IMR-90 (cell line): ENCODE measurements around the gene TXNDC9. TPM values are rescaled to one million over a fixed set of nuclear protein-coding genes. Genes with fewer than 3 reads are reported as not detected.

Source experiments
- ATAC-seq: fragments of 200-7000 bp; cut with Tn5 transposase; 2 replicates; pipeline ENCODE4 v1.9.1; 2020; ENCODE audit warnings: low read depth, mild to moderate bottlenecking, moderate library complexity
- BruUV-seq: library from RNA; stranded (reverse); fragments of 400-500 nt; replicated peaks from 2 replicates; lab custom pipeline; 2021; lab: Mats Ljungman, UMichigan
- CTCF ChIA-PET: fragments of 300-600 bp; formaldehyde crosslinking; extraction: SDS; loops from one replicate; lab custom pipeline; 2021; ENCODE audit warnings: antibody characterized with exemption; lab: Yijun Ruan, JAX
- POLR2A ChIA-PET: fragments of 300-600 bp; sonication (Branson Sonifier 250); formaldehyde crosslinking; loops from one replicate; lab custom pipeline; 2022; ENCODE audit warnings: antibody characterized with exemption; ENCODE audit not compliant: unreplicated experiment; lab: Charles Lee
- DNase-seq: peaks from one replicate; pipeline ENCODE4 v3.0.0; 2013
- H2AFZ ChIP-seq: replicated peaks from 2 replicates; pipeline ENCODE3; 2013; ENCODE audit warnings: low read length, mild to moderate bottlenecking; ENCODE audit not compliant: poor library complexity
- H2AK5ac ChIP-seq: 2 replicates; pipeline ENCODE4 v1.6.1; 2013; ENCODE audit warnings: low read depth, low read length, inconsistent platforms
- H2AK9ac ChIP-seq: replicated peaks from 2 replicates; pipeline ENCODE3; 2013; ENCODE audit warnings: mild to moderate bottlenecking, low read depth, low read length, moderate library complexity; ENCODE audit not compliant: poor library complexity
- H2BK120ac ChIP-seq: 2 replicates; pipeline ENCODE4 v1.6.1; 2013; ENCODE audit warnings: low read depth, low read length, inconsistent platforms
- H2BK15ac ChIP-seq: 3 replicates; pipeline ENCODE4 v1.6.1; 2013; ENCODE audit warnings: low read depth, low read length, inconsistent platforms
- H2BK20ac ChIP-seq: 2 replicates; pipeline ENCODE4 v1.6.1; 2013; ENCODE audit warnings: low read depth, mild to moderate bottlenecking, inconsistent platforms, low read length, moderate library complexity
- H2BK5ac ChIP-seq: 2 replicates; pipeline ENCODE4 v1.6.1; 2013; ENCODE audit warnings: mild to moderate bottlenecking, low read depth, low read length, inconsistent platforms; ENCODE audit not compliant: poor library complexity, severe bottlenecking
- H3K14ac ChIP-seq: replicated peaks from 2 replicates; pipeline ENCODE4 v1.6.1; 2013; ENCODE audit warnings: low read depth, low read length, inconsistent platforms
- H3K18ac ChIP-seq: 2 replicates; pipeline ENCODE4 v1.6.1; 2013; ENCODE audit warnings: low read depth, low read length, control low read depth
- H3K23ac ChIP-seq: 2 replicates; pipeline ENCODE4 v1.6.1; 2013; ENCODE audit warnings: low read depth, low read length, inconsistent platforms
- H3K27ac ChIP-seq: 2 replicates; pipeline ENCODE4 v1.5.1; 2013; ENCODE audit warnings: mild to moderate bottlenecking, control low read depth, low read length; ENCODE audit not compliant: insufficient read depth
- H3K27me3 ChIP-seq: 2 replicates; pipeline ENCODE4 v1.6.1; 2013; ENCODE audit warnings: low read length; ENCODE audit not compliant: control insufficient read depth, insufficient read depth
- H3K36me3 ChIP-seq: 2 replicates; pipeline ENCODE4 v1.6.1; 2013; ENCODE audit warnings: low read length, mixed read lengths; ENCODE audit not compliant: control insufficient read depth, insufficient read depth
- H3K4ac ChIP-seq: 2 replicates; pipeline ENCODE4 v1.6.1; 2013; ENCODE audit warnings: low read depth, low read length, inconsistent platforms
- H3K4me1 ChIP-seq: 2 replicates; pipeline ENCODE4 v1.6.1; 2013; ENCODE audit warnings: low read length, mixed read lengths; ENCODE audit not compliant: control insufficient read depth, insufficient read depth
- H3K4me2 ChIP-seq: 2 replicates; pipeline ENCODE4 v1.6.1; 2013; ENCODE audit warnings: low read depth, mild to moderate bottlenecking, control low read depth, low read length, moderate library complexity
- H3K4me3 ChIP-seq: 2 replicates; pipeline ENCODE4 v1.5.1; 2013; ENCODE audit warnings: low read depth, mild to moderate bottlenecking, control low read depth, low read length, moderate library complexity; ENCODE audit not compliant: insufficient read depth
- H3K56ac ChIP-seq: 2 replicates; pipeline ENCODE4 v1.6.1; 2013; ENCODE audit warnings: low read length, inconsistent platforms; ENCODE audit not compliant: insufficient read depth; ENCODE audit errors: extremely low read depth
- H3K79me1 ChIP-seq, 2 experiments: 2 replicates each; pipeline ENCODE4 v1.6.1; 2013; ENCODE audit warnings: low read length in 2 of 2, inconsistent platforms in 1 of 2, low read depth in 1 of 2
- H3K9ac ChIP-seq: 2 replicates; pipeline ENCODE4 v1.6.1; 2013; ENCODE audit warnings: low read depth, low read length, control low read depth
- H3K9me1 ChIP-seq: 2 replicates; pipeline ENCODE4 v1.6.1; 2013; ENCODE audit warnings: low read length, inconsistent platforms; ENCODE audit not compliant: insufficient read depth
- H3K9me3 ChIP-seq: 2 replicates; pipeline ENCODE4 v1.6.1; 2013; ENCODE audit warnings: low read length; ENCODE audit not compliant: control insufficient read depth, insufficient read depth
- H4K20me1 ChIP-seq: 2 replicates; pipeline ENCODE4 v1.6.1; 2013; ENCODE audit warnings: low read length, inconsistent platforms; ENCODE audit not compliant: insufficient read depth
- H4K5ac ChIP-seq: 2 replicates; pipeline ENCODE4 v1.6.1; 2013; ENCODE audit warnings: mild to moderate bottlenecking, low read depth, low read length, control low read depth
- H4K8ac ChIP-seq, 2 experiments: 2 replicates each; pipeline ENCODE4 v1.6.1; 2013; ENCODE audit warnings: low read depth in 2 of 2, low read length in 2 of 2, control low read depth in 1 of 2, inconsistent platforms in 1 of 2
- H4K91ac ChIP-seq: 2 replicates; pipeline ENCODE4 v1.6.1; 2013; ENCODE audit warnings: low read depth, low read length, inconsistent platforms; ENCODE audit not compliant: insufficient read depth
- NFE2L2 ChIP-seq: fragments of 150-350 bp; IDR thresholded peaks from 2 replicates; pipeline ENCODE4 v1.6.1; 2016; ENCODE audit warnings: low read depth, mild to moderate bottlenecking, low read length
- RAD21 ChIP-seq: IDR thresholded peaks from 2 replicates; pipeline ENCODE4 v1.6.1; 2012; ENCODE audit warnings: low read length, improper control_type of control experiment
- WGBS, 2 experiments: methylation state at CpG; one replicate each; pipeline versions ENCODE4 v1.1.5 to v1.1.7; 2013; ENCODE audit warnings: missing lambda C conversion rate in 2 of 2; ENCODE audit not compliant: insufficient read length in 1 of 2; ENCODE audit errors: extremely low coverage in 2 of 2; 5-methylcytosine and 5-hydroxymethylcytosine counted together
- dilution Hi-C: fragments of 300-500 bp; cut with HindIII; formaldehyde crosslinking; loops from one replicate; pipeline ENCODE4 v1.14.3; 2018; ENCODE audit warnings: low sequenced_read_pairs; ENCODE audit not compliant: unreplicated experiment
- in situ Hi-C: fragments of 300-500 bp; cut with MboI; formaldehyde crosslinking; loops from 3 replicates; pipeline ENCODE4 v1.14.3; 2019; ENCODE audit warnings: low sequenced_read_pairs, inconsistent platforms, mixed read lengths
- intact Hi-C: fragments of 100-400 bp; cut with micrococcal nuclease; formaldehyde crosslinking; loops from 2 replicates; pipeline ENCODE4 v1.10.0; 2022
- polyA plus RNA-seq, 3 experiments: library from polyadenylated mRNA; depleted of rRNA; stranded (reverse); fragments of >200 nt; gene quantifications; 2 replicates each; pipeline ENCODE4 v1.2.3, GENCODE V29; 2012; ENCODE audit warnings: low replicate concordance in 1 of 3
- total RNA-seq: library from RNA; depleted of rRNA; stranded (reverse); fragments of >200 nt; gene quantifications from 2 replicates; pipeline ENCODE4 v1.2.3, GENCODE V29; 2012
- TF ChIP-seq, protein P1 (sequence below): conservative IDR thresholded peaks from 2 replicates; pipeline ENCODE4 v1.5.1; 2012; ENCODE audit warnings: mild to moderate bottlenecking, low read depth, low read length, improper control_type of control experiment

Gene TXNDC9
- total and polyA plus RNA-seq, 2 of the 4 experiments (the other 2 are of a cell fraction) = 33.9 to 55.4 TPM

DNA sequence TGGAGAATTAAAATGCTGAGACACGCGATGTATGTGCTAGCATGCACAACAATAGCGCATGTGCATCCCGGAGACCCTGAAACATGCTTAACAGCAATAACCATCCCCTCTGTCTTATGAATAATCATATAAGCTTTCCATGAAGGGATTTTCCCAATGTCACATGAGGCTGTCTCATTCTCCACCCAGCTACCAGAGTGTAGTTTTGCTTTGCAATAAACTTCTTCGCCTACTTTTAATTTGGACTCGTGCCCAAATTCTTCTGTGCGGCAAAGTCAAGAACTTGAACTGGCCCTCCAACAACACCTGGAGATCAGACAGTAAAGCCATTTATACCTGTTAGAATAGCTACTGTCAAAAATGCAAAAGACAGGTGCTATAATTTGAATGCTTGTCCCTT is 50.6 kb downstream of the TXNDC9 start:
- no peak overlapping the region for H2AK5ac ChIP-seq
- H2BK5ac ChIP-seq = no peak overlapping the region
- no peak overlapping the region for H3K56ac ChIP-seq
- no peak overlapping the region for H2BK15ac ChIP-seq
- no CpG with 5 or more reads among the region's 7 CpGs for WGBS, 2 experiments
- no peak overlapping the region for H2AK9ac ChIP-seq
- DNase-seq (no peak), ATAC-seq (no peak)
- no peaks in the 10 kb centered on the region for H3K9me3 ChIP-seq
- dilution Hi-C loops (no loop called here), intact Hi-C loops (no loop called here), in situ Hi-C loops (no loop called here)
- H4K8ac ChIP-seq = no peak overlapping the region
- no peak overlapping the region for H2BK20ac ChIP-seq
- H3K4me1 ChIP-seq = no peaks in the 10 kb centered on the region
- 0 out of 2 replicates have a peak, but pooled peaks cover 2% of the 10 kb centered on the region for H3K36me3 ChIP-seq
- H3K27me3 ChIP-seq = no peaks in the 10 kb centered on the region
- no peak overlapping the region for H4K91ac ChIP-seq
- no peak for TF ChIP-seq RAD21
- no peak for TF ChIP-seq NFE2L2
- TF ChIP-seq, protein P1, sequence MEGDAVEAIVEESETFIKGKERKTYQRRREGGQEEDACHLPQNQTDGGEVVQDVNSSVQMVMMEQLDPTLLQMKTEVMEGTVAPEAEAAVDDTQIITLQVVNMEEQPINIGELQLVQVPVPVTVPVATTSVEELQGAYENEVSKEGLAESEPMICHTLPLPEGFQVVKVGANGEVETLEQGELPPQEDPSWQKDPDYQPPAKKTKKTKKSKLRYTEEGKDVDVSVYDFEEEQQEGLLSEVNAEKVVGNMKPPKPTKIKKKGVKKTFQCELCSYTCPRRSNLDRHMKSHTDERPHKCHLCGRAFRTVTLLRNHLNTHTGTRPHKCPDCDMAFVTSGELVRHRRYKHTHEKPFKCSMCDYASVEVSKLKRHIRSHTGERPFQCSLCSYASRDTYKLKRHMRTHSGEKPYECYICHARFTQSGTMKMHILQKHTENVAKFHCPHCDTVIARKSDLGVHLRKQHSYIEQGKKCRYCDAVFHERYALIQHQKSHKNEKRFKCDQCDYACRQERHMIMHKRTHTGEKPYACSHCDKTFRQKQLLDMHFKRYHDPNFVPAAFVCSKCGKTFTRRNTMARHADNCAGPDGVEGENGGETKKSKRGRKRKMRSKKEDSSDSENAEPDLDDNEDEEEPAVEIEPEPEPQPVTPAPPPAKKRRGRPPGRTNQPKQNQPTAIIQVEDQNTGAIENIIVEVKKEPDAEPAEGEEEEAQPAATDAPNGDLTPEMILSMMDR = no peak
- ChIA-PET POLR2A (no interaction called here), CTCF (no interaction called here)
- no peak overlapping the region for H2AFZ ChIP-seq
- H3K9me1 ChIP-seq = no peaks in the 10 kb centered on the region
- no TSS peak for BruUV-seq
- no peak overlapping the region for H3K18ac ChIP-seq
- H4K5ac ChIP-seq = no peak overlapping the region
- no peak overlapping the region for H3K4me2 ChIP-seq
- H4K20me1 ChIP-seq = no peaks in the 10 kb centered on the region
- no peak overlapping the region for H3K27ac ChIP-seq
- no peak overlapping the region for H3K23ac ChIP-seq
- H3K4me3 ChIP-seq = no peak overlapping the region
- no peak overlapping the region for H3K9ac ChIP-seq
- H3K14ac ChIP-seq = no peak overlapping the region
- H2BK120ac ChIP-seq = no peak overlapping the region
- H3K79me1 ChIP-seq = no peaks in the 10 kb centered on the region
- no peak overlapping the region for H3K4ac ChIP-seq
